Measurements from ENCODE around the gene SYVN1. TPM values are rescaled to one million over a fixed set of nuclear protein-coding genes. Genes with fewer than 3 reads are reported as not detected.
"Not testable (repeated sequence)": the region's sequence is repeated elsewhere in the genome, so short reads cannot be mapped to it uniquely, and the experiment has no call there.

The SYVN1 gene
- total RNA-seq, 2 donors from 2014 or later: 30.4 to 39.5 TPM

DNA sequence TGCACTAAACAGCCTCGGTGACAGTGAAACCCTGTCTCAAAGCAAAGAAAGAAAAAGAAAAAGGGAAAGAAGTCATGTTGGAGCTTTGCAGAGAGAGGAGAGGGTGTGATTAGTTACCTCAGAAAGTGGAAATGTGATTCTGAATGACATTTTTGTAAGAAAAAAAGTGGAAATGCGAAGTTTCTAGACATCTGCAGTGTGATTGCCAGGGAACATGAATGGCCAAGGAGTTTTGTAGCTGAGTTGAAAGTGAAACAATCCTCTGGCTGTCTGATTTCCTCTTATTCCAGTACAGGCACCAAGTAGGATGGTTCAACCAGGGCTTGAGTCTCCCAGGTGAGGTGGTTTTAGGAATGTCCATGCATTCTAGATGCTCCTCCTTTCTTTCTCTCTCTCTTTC lies 17.8 kb upstream of the SYVN1 start:
- H3K36me3 Mint-ChIP-seq (ENCODE audit: low read depth): no peaks in the 10 kb centered on the region
- H3K4me1 Mint-ChIP-seq: no peaks in the 10 kb centered on the region
- WGBS, 2 experiments (ENCODE audit: insufficient coverage in 1 of 2, insufficient read length in 1 of 2): 91 to 93% methylated on average over 1 to 2 of the region's 2 CpGs
- peaks cover 5% of the 10 kb centered on the region for H3K9me3 Mint-ChIP-seq
- Histone ChIP-seq H3K9me3 (ENCODE audit: control insufficient read depth, low read length) (peaks cover 5% of the 10 kb centered on the region), H3K27me3 (ENCODE audit: control insufficient read depth, insufficient read depth, low read length, poor library complexity, severe bottlenecking) (no peaks in the 10 kb centered on the region), H3K27ac (ENCODE audit: low read depth, low read length) (no peak overlapping the region), H3K4me3 (ENCODE audit: low read length) (no peak overlapping the region), H3K9ac (ENCODE audit: extremely low read depth, low read length, poor library complexity, severe bottlenecking) (no peak overlapping the region), H3K4me1 (ENCODE audit: control insufficient read depth, insufficient read depth, low read length) (no peaks in the 10 kb centered on the region), H3K36me3 (ENCODE audit: control insufficient read depth, insufficient read depth, low read length) (no peaks in the 10 kb centered on the region)
- peaks cover 21% of the 10 kb centered on the region for H3K27me3 Mint-ChIP-seq (ENCODE audit: insufficient read depth)
- DNase-seq: no peak
- no peak overlapping the region for H3K27ac Mint-ChIP-seq
- TF ChIP-seq, protein P1, sequence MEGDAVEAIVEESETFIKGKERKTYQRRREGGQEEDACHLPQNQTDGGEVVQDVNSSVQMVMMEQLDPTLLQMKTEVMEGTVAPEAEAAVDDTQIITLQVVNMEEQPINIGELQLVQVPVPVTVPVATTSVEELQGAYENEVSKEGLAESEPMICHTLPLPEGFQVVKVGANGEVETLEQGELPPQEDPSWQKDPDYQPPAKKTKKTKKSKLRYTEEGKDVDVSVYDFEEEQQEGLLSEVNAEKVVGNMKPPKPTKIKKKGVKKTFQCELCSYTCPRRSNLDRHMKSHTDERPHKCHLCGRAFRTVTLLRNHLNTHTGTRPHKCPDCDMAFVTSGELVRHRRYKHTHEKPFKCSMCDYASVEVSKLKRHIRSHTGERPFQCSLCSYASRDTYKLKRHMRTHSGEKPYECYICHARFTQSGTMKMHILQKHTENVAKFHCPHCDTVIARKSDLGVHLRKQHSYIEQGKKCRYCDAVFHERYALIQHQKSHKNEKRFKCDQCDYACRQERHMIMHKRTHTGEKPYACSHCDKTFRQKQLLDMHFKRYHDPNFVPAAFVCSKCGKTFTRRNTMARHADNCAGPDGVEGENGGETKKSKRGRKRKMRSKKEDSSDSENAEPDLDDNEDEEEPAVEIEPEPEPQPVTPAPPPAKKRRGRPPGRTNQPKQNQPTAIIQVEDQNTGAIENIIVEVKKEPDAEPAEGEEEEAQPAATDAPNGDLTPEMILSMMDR (conservative IDR thresholded peaks at IDR 0.05): no peak
- no peak overlapping the region for H3K4me3 Mint-ChIP-seq

DNA sequence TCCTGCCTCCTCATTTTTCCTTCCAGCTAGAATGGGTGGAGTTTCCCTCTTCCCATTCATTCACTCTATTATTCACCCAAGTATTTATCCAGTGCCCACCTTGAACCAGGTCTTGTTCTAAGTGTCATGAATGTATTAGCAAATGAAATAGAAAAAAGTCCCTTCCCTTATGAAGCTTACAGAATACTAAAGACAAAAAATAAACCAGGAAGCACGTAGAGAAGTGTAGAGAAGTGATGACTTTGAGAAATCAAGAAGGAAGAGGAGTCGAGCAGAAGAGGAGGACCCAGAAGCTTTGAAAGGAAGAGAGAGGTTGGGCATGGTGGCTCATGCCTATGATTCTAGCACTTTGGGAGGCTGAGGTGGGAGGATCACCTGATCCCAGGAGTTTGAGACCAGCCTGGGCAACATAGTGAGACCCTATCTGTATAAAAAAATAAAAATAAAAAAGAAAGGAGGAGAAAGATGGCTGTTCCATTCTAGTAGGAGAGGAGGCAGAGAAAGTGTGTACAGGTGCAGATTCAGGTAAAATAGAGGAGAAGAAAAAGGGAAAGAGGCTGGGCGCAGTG lies 17.1 kb upstream of the SYVN1 start:
- Mint-ChIP-seq H3K27me3 (ENCODE audit: insufficient read depth) (peaks cover 21% of the 10 kb centered on the region), H3K4me3 (no peak overlapping the region), H3K27ac (no peak overlapping the region), H3K4me1 (no peaks in the 10 kb centered on the region), H3K36me3 (ENCODE audit: low read depth) (no peaks in the 10 kb centered on the region), H3K9me3 (peaks cover 6% of the 10 kb centered on the region)
- Histone ChIP-seq H3K9ac (ENCODE audit: extremely low read depth, low read length, poor library complexity, severe bottlenecking) (no peak overlapping the region), H3K27me3 (ENCODE audit: control insufficient read depth, insufficient read depth, low read length, poor library complexity, severe bottlenecking) (no peaks in the 10 kb centered on the region), H3K27ac (ENCODE audit: low read depth, low read length) (no peak overlapping the region), H3K9me3 (ENCODE audit: control insufficient read depth, low read length) (peaks cover 12% of the 10 kb centered on the region), H3K4me3 (ENCODE audit: low read length) (no peak overlapping the region), H3K36me3 (ENCODE audit: control insufficient read depth, insufficient read depth, low read length) (no peaks in the 10 kb centered on the region), H3K4me1 (ENCODE audit: control insufficient read depth, insufficient read depth, low read length) (no peaks in the 10 kb centered on the region)
- WGBS, 2 experiments (ENCODE audit: insufficient coverage in 1 of 2, insufficient read length in 1 of 2): 90 to 100% methylated on average over 3 of the region's 3 CpGs
- TF ChIP-seq, protein P1 (conservative IDR thresholded peaks at IDR 0.05): no peak
- peak; percentile 7 for DNase-seq

DNA sequence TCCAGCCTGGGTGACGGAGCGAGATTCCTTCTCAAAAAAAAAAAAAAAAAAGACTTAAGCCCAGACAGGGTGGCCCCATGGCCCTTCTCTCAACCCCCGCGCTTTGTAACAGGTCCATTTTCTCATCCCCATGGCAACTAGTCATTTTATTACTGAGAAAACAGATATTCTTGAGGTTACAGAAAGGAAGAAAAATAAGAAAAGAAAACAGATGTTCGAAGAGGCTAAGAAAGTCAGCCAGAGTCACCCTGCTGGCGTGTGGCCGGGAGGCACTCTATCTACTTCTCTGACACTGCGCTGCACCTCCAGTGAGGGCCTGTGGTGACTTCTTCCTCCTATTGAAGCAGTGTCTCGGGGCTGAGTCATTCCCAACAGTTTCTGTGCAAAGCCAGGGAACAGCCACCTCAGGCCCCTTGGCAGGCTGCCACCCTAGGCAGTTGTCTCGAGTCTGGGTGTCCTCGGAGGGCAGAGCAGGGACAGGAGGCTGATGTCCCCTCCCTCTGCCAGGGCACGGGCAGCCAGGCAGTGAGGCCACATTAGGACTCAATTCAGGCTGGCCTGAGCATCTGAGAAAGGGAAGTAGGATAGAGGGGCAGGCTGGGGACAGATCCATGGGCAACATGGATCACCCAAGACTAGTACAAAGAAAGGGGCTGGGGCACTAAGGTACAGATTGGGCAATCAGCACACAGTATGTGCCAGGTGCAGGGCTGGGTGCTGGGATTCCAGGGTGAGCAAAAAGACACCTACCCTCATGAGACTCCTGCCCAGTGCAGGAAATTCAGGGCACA lies 16.4 kb upstream of the SYVN1 start:
- no peaks in the 10 kb centered on the region for H3K4me1 ChIP-seq (ENCODE audit: control insufficient read depth, insufficient read depth, low read length)
- H3K9ac ChIP-seq (ENCODE audit: extremely low read depth, low read length, poor library complexity, severe bottlenecking): no peak overlapping the region
- Mint-ChIP-seq H3K9me3 (peaks cover 12% of the 10 kb centered on the region), H3K4me3 (no peak overlapping the region), H3K27me3 (ENCODE audit: insufficient read depth) (peaks cover 27% of the 10 kb centered on the region), H3K4me1 (no peaks in the 10 kb centered on the region), H3K27ac (no peak overlapping the region), H3K36me3 (ENCODE audit: low read depth) (no peaks in the 10 kb centered on the region)
- DNase-seq: peak; percentile 66
- H3K9me3 ChIP-seq (ENCODE audit: control insufficient read depth, low read length): peaks cover 15% of the 10 kb centered on the region
- 82 to 83% methylated on average over 8 to 12 of the region's 12 CpGs for WGBS, 2 experiments (ENCODE audit: insufficient coverage in 1 of 2, insufficient read length in 1 of 2)
- no peak overlapping the region for H3K4me3 ChIP-seq (ENCODE audit: low read length)
- TF ChIP-seq, protein P1 (conservative IDR thresholded peaks at IDR 0.05): no peak
- H3K36me3 ChIP-seq (ENCODE audit: control insufficient read depth, insufficient read depth, low read length): no peaks in the 10 kb centered on the region
- no peaks in the 10 kb centered on the region for H3K27me3 ChIP-seq (ENCODE audit: control insufficient read depth, insufficient read depth, low read length, poor library complexity, severe bottlenecking)
- no peak overlapping the region for H3K27ac ChIP-seq (ENCODE audit: low read depth, low read length)

GRCh38 chr11:65150131-65150508 lies 15.8 kb upstream of the SYVN1 start:
- peaks cover 15% of the 10 kb centered on the region for H3K9me3 ChIP-seq (ENCODE audit: control insufficient read depth, low read length)
- not testable (repeated sequence) for H3K27ac ChIP-seq (ENCODE audit: low read depth, low read length); H3K9ac ChIP-seq (ENCODE audit: extremely low read depth, low read length, poor library complexity, severe bottlenecking); H3K4me3 Mint-ChIP-seq; H3K36me3 Mint-ChIP-seq (ENCODE audit: low read depth); H3K36me3 ChIP-seq (ENCODE audit: control insufficient read depth, insufficient read depth, low read length); H3K27me3 ChIP-seq (ENCODE audit: control insufficient read depth, insufficient read depth, low read length, poor library complexity, severe bottlenecking); H3K4me1 Mint-ChIP-seq; H3K27ac Mint-ChIP-seq; H3K4me1 ChIP-seq (ENCODE audit: control insufficient read depth, insufficient read depth, low read length); H3K4me3 ChIP-seq (ENCODE audit: low read length)
- Mint-ChIP-seq H3K9me3 (peaks cover 12% of the 10 kb centered on the region), H3K27me3 (ENCODE audit: insufficient read depth) (peaks cover 31% of the 10 kb centered on the region)
- 90 to 93% methylated on average over 8 to 10 of the region's 10 CpGs for WGBS, 2 experiments (ENCODE audit: insufficient coverage in 1 of 2, insufficient read length in 1 of 2)
- peak; percentile 14 for DNase-seq
